OCI-LY7 (cell line): ENCODE results near the gene USB1. TPM values are rescaled to one million over a fixed set of nuclear protein-coding genes. Genes with fewer than 3 reads are reported as not detected.

ENCODE experiments used
- BruUV-seq: library from RNA; stranded (reverse); fragments of 400-500 nt; replicated peaks from 2 replicates; lab custom pipeline; 2021; lab: Mats Ljungman, UMichigan
- CTCF ChIA-PET: fragments of 300-600 bp; sonication (Branson Sonifier 250); formaldehyde crosslinking; loops from one replicate; lab custom pipeline; 2022; ENCODE audit warnings: antibody characterized with exemption; ENCODE audit not compliant: unreplicated experiment; lab: Charles Lee
- POLR2A ChIA-PET: fragments of 300-600 bp; sonication (Branson Sonifier 250); formaldehyde crosslinking; loops from one replicate; lab custom pipeline; 2022; ENCODE audit warnings: antibody characterized with exemption; lab: Charles Lee
- DNase-seq: peaks from one replicate; pipeline ENCODE4 v3.0.0-alpha.2; 2015; ENCODE audit warnings: low spot score
- H2AFZ ChIP-seq: fragments of 200-600 bp; sonication (generic), shearing (Covaris generic); 2 replicates; pipeline ENCODE4 v1.6.1; 2014; ENCODE audit warnings: mild to moderate bottlenecking, antibody characterized with exemption, low read length, moderate library complexity
- H3K27ac ChIP-seq: fragments of 200-600 bp; sonication (generic); 2 replicates; pipeline ENCODE4 v1.5.1; 2014; ENCODE audit warnings: mixed run types, low read depth, mild to moderate bottlenecking, moderate library complexity, low read length, inconsistent platforms; ENCODE audit not compliant: poor library complexity, severe bottlenecking
- H3K36me3 ChIP-seq: fragments of 200-600 bp; sonication (generic); 2 replicates; pipeline ENCODE4 v1.6.1; 2014; ENCODE audit warnings: mild to moderate bottlenecking, antibody characterized with exemption, low read length, moderate library complexity, mixed read lengths; ENCODE audit not compliant: insufficient read depth
- H3K4me1 ChIP-seq: fragments of 200-600 bp; sonication (generic); 2 replicates; pipeline ENCODE4 v1.5.1; 2014; ENCODE audit warnings: mild to moderate bottlenecking, low read length; ENCODE audit not compliant: insufficient read depth, poor library complexity, severe bottlenecking
- H3K4me2 ChIP-seq: fragments of 200-600 bp; sonication (generic); 2 replicates; pipeline ENCODE4 v1.6.1; 2014; ENCODE audit warnings: mild to moderate bottlenecking, low read length
- H3K4me3 ChIP-seq: fragments of 200-600 bp; sonication (generic); 2 replicates; pipeline ENCODE4 v1.5.1; 2014; ENCODE audit warnings: mild to moderate bottlenecking, low read depth, low read length; ENCODE audit not compliant: poor library complexity, severe bottlenecking
- H3K79me2 ChIP-seq: fragments of 200-600 bp; sonication (generic); 2 replicates; pipeline ENCODE4 v1.6.1; 2016; ENCODE audit warnings: low read depth, mild to moderate bottlenecking, low read length, moderate library complexity, mixed read lengths; ENCODE audit not compliant: insufficient read depth
- H3K9me2 ChIP-seq: fragments of 200-600 bp; sonication (generic); 2 replicates; pipeline ENCODE4 v1.6.1; 2016; ENCODE audit warnings: mild to moderate bottlenecking, low read length, mixed read lengths; ENCODE audit not compliant: insufficient read depth
- H3K9me3 ChIP-seq: fragments of 200-600 bp; sonication (generic); 2 replicates; pipeline ENCODE4 v1.6.1; 2014; ENCODE audit warnings: mild to moderate bottlenecking, mixed run types, low read length, mixed read lengths
- H4K20me1 ChIP-seq: fragments of 200-600 bp; sonication (generic); 2 replicates; pipeline ENCODE4 v1.6.1; 2014; ENCODE audit warnings: mild to moderate bottlenecking, antibody characterized with exemption, low read length, moderate library complexity, mixed read lengths; ENCODE audit not compliant: insufficient read depth
- EZH2phosphoT487 ChIP-seq: fragments of 200-600 bp; sonication (generic); IDR thresholded peaks from 2 replicates; pipeline ENCODE4 v1.6.1; 2018; ENCODE audit warnings: low read depth, borderline replicate concordance, mild to moderate bottlenecking, mixed run types, antibody characterized with exemption, low read length, moderate library complexity, mixed read lengths
- intact Hi-C: fragments of 100-400 bp; cut with micrococcal nuclease; formaldehyde crosslinking; loops from one replicate; pipeline ENCODE4 v1.10.0; 2022; ENCODE audit not compliant: unreplicated experiment
- total RNA-seq, 2 experiments: library from RNA; depleted of rRNA in 1 of 2; stranded (reverse); fragments of >200 nt in 1 of 2; shearing (Covaris generic) in 1 of 2; gene quantifications; 2 replicates each; pipeline ENCODE4 v1.2.3, GENCODE V29; 2014 to 2022
- TF ChIP-seq, protein P1 (sequence below): fragments of 200-600 bp; sonication (generic); conservative IDR thresholded peaks from 2 replicates; pipeline ENCODE4 v1.5.1; 2014; ENCODE audit warnings: mild to moderate bottlenecking, antibody characterized with exemption, low read length, moderate library complexity, mixed read lengths

Gene USB1
- total RNA-seq, 2 experiments from 2014 or later: 12.5 to 48.3 TPM

DNA sequence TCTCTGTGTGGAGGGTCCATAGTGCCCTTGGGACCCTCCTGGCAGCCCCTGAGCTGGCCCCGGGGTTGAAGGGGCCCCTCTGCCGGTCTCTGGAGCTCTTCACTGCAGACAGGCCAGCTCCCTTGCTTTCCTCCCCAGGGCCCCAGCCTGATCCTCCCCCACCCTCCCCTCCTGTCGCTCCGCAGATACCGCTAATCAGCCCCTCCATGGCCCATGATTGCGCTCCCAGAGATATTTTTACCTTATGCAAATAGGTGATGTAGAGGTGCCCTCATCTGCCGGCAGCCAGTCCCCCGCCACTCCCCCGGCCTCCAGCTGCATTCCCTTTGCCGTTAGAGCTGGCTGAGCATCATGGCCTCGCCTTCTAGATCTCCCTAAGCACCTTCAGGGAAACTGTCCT is 33.6 kb downstream of the USB1 start:
- DNase-seq: peak; percentile 57
- Histone ChIP-seq H3K9me3 (no peaks in the 10 kb centered on the region), H3K4me2 (peak overlapping the region; percentile 75), H3K4me3 (peak overlapping the region; percentile 46), H3K4me1 (peaks cover 45% of the 10 kb centered on the region), H3K79me2 (no peaks in the 10 kb centered on the region), H3K27ac (peak overlapping the region; percentile 54), H4K20me1 (no peaks in the 10 kb centered on the region), H3K36me3 (no peaks in the 10 kb centered on the region), H3K9me2 (no peaks in the 10 kb centered on the region), H2AFZ (peak overlapping the region; percentile 63)
- ChIA-PET CTCF (interaction anchor here (0.5 to 0.8 kb wide), 8 partner anchors 35 to 1626 kb away, joined by 3 to 13 read pairs (median 3); no protein-coding TSS in a partner anchor), POLR2A (interaction anchor here (0.9 to 1.8 kb wide), 2 partner anchors 19 to 86 kb away, joined by 3 to 5 read pairs; no protein-coding TSS in a partner anchor)
- BruUV-seq: no TSS peak
- TF ChIP-seq EZH2phosphoT487: no peak
- TF ChIP-seq, protein P1, sequence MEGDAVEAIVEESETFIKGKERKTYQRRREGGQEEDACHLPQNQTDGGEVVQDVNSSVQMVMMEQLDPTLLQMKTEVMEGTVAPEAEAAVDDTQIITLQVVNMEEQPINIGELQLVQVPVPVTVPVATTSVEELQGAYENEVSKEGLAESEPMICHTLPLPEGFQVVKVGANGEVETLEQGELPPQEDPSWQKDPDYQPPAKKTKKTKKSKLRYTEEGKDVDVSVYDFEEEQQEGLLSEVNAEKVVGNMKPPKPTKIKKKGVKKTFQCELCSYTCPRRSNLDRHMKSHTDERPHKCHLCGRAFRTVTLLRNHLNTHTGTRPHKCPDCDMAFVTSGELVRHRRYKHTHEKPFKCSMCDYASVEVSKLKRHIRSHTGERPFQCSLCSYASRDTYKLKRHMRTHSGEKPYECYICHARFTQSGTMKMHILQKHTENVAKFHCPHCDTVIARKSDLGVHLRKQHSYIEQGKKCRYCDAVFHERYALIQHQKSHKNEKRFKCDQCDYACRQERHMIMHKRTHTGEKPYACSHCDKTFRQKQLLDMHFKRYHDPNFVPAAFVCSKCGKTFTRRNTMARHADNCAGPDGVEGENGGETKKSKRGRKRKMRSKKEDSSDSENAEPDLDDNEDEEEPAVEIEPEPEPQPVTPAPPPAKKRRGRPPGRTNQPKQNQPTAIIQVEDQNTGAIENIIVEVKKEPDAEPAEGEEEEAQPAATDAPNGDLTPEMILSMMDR: no peak
- intact Hi-C loops: loop anchor here (1.0 kb wide), 1 partner anchor 134 kb away; no protein-coding TSS in a partner anchor

DNA sequence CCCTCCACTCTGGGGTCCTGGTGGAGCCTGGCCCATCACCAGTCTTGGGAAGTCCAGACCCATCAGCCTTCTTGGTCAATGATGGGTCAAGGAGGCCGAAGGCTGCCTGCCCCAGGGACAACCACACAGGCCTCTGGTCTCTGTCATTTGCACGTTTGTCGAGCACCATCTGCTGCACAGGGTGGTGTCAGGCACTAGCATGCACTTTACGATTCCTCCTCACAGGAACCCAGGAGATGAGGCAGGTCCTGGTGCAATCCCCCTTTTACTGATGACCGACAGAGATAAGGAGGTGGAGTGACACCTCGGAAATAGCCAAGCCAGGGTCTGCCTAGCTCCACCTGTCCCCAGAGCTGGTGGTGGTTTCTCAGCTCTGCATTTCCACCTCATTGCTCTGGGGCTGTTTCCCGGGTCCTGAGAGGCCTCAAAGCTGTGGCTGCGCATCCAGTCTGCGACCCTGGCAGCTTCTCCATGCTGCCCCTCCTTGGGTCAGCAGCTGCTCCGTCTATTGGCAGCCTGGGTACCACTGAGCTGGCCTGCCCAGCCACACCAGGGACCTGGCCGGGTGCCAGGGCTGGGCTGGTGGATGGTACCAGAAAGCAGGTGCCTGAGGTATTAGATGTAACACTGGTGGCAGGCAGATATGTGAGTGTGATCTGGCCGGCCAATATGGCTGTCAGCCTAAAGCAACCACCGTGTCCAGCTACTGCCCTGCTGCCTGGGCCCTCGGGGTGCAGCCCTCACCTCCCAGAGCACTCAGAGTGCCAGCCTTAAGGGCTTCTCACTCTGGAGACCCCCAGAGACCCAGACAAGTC is 34.4 kb downstream of the USB1 start:
- no peaks in the 10 kb centered on the region for H3K36me3 ChIP-seq
- no peak for TF ChIP-seq EZH2phosphoT487
- TF ChIP-seq, protein P1: 0 out of 2 replicates have a peak, but pooled peaks have one; percentile 26
- intact Hi-C loops: loop anchor here (1.0 kb wide), 1 partner anchor 135 kb away; no protein-coding TSS in a partner anchor
- no TSS peak for BruUV-seq
- ChIA-PET POLR2A (interaction anchor here (0.8 to 1.8 kb wide), 4 partner anchors 12 to 92 kb away, joined by 3 to 5 read pairs (median 3); no protein-coding TSS in a partner anchor), CTCF (interaction anchor here (0.8 kb wide), 1 partner anchor 383 kb away, joined by 3 read pairs; no protein-coding TSS in a partner anchor)
- DNase-seq: peak; percentile 37
- peak overlapping the region; percentile 63 for H2AFZ ChIP-seq
- H3K9me3 ChIP-seq: no peaks in the 10 kb centered on the region
- peaks cover 45% of the 10 kb centered on the region for H3K4me1 ChIP-seq
- peak overlapping the region; percentile 54 for H3K27ac ChIP-seq
- H3K4me3 ChIP-seq: peak overlapping the region; percentile 46
- no peaks in the 10 kb centered on the region for H3K9me2 ChIP-seq
- H4K20me1 ChIP-seq: no peaks in the 10 kb centered on the region
- no peaks in the 10 kb centered on the region for H3K79me2 ChIP-seq
- H3K4me2 ChIP-seq: peak overlapping the region; percentile 75
